Activated CD4-positive, alpha-beta T cell treated with anti-CD3 and anti-CD28 coated beads for 48 hours (primary cell): ENCODE results near the gene ZNF513.
A peak's percentile ranks its signal among the peaks of the same experiment; 100 is the strongest.

Source experiments
- DNase-seq: peaks from one replicate; pipeline ENCODE4 v3.0.0-alpha.2; 2020

The ZNF513 gene

GRCh38 chr2:27379836-27380625 is 503 bp downstream of the ZNF513 start:
- no peak for DNase-seq

- DNase-seq, result no peak
These were observed 1.1 kb downstream of the ZNF513 start for GRCh38 chr2:27379383-27379835.

- no peak for DNase-seq
These were observed 1.7 kb downstream of the ZNF513 start for GRCh38 chr2:27378809-27379290.

GRCh38 chr2:27378096-27378808 is 2.3 kb downstream of the ZNF513 start:
- no peak for DNase-seq

- DNase-seq, result no peak
These were observed 2.9 kb downstream of the ZNF513 start for GRCh38 chr2:27377618-27378095.

- DNase-seq, result no peak
These were observed 3.5 kb downstream of the ZNF513 start for GRCh38 chr2:27376866-27377617.

- DNase-seq, result no peak
These were observed 4.2 kb downstream of the ZNF513 start for GRCh38 chr2:27376151-27376865.

- no peak for DNase-seq
These were observed 4.9 kb downstream of the ZNF513 start for GRCh38 chr2:27375513-27376099.

GRCh38 chr2:27373567-27373966 is 7.0 kb downstream of the ZNF513 start:
- no peak for DNase-seq

GRCh38 chr2:27372937-27373336 is 7.6 kb downstream of the ZNF513 start:
- no peak for DNase-seq

- DNase-seq, result peak; percentile 50
These were observed 9.5 kb downstream of the ZNF513 start for GRCh38 chr2:27370816-27371620.

- peak; percentile 99 for DNase-seq
These were observed 10.3 kb downstream of the ZNF513 start, which contains the start of the genes EIF2B4 and SNX17 for GRCh38 chr2:27370026-27370815. Gene EIF2B4 (minus strand): TSS chr2:27370338. CDS start chr2:27370314, 24 bp downstream. Gene SNX17 (plus strand): TSS chr2:27370616. CDS start chr2:27370744, 128 bp downstream.

- no peak for DNase-seq
These were observed 11.0 kb downstream of the ZNF513 start for GRCh38 chr2:27369471-27370025.

- no peak for DNase-seq
These were observed 16.6 kb downstream of the ZNF513 start for GRCh38 chr2:27363933-27364332.

GRCh38 chr2:27362678-27363420 is 17.7 kb downstream of the ZNF513 start:
- DNase-seq, result no peak

GRCh38 chr2:27356382-27357181 is 24.0 kb downstream of the ZNF513 start, which contains the start of gene GTF3C2:
Gene GTF3C2 (minus strand): TSS chr2:27356764. CDS start chr2:27343554, 13,210 bp downstream.
- DNase-seq, result peak; percentile 96

GRCh38 chr2:27356056-27356381 is 24.5 kb downstream of the ZNF513 start:
- no peak for DNase-seq

- no peak for DNase-seq
These were observed 26.0 kb downstream of the ZNF513 start for GRCh38 chr2:27354597-27354927.
